HepG2 (cell line): ENCODE data around the gene IMPACT.

Source experiments
- CTCF ChIP-seq: sonication (generic); formaldehyde crosslinking; IDR thresholded peaks from 2 replicates; pipeline ENCODE4 v1.5.0; 2020; ENCODE audit warnings: mild to moderate bottlenecking, missing genetic modification reagents, moderate library complexity
- KAT7 ChIP-seq: IDR thresholded peaks from 2 replicates; pipeline ENCODE4 v1.6.1; 2018; ENCODE audit warnings: borderline replicate concordance, missing compliant biosample characterization
- RAD21 ChIP-seq: fragments of 450-650 bp; formaldehyde crosslinking; IDR thresholded peaks from 2 replicates; pipeline ENCODE4 v1.5.0; 2020; ENCODE audit warnings: mild to moderate bottlenecking
- ZNF605 ChIP-seq: sonication (generic); formaldehyde crosslinking; IDR thresholded peaks from 2 replicates; pipeline ENCODE4 v1.8.0; 2022; ENCODE audit warnings: mild to moderate bottlenecking, missing genetic modification reagents
- TF ChIP-seq, protein P1 (sequence below): sonication (generic); formaldehyde crosslinking; IDR thresholded peaks from 2 replicates; pipeline ENCODE4 v1.4.0; 2020; ENCODE audit warnings: missing genetic modification reagents

DNA sequence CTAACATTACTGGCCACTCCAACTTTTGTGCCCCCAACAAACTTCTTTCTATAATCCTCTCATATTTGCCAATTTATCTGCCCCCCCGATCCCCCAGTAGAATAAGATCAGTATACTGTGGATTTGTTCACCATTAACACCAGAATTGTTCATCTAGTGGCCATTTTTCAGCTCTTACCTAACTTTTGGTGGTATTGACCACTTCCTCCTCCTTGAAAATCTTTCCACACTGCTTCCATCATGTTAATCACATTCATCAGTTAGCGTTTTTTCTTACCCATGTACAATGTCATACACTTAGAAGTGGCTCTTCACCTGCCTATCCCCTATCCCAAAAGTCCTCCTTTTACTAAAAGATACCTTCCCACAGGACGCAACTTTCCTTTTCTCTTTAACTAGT is 6.1 kb downstream of the IMPACT start:
- TF ChIP-seq, protein P1, sequence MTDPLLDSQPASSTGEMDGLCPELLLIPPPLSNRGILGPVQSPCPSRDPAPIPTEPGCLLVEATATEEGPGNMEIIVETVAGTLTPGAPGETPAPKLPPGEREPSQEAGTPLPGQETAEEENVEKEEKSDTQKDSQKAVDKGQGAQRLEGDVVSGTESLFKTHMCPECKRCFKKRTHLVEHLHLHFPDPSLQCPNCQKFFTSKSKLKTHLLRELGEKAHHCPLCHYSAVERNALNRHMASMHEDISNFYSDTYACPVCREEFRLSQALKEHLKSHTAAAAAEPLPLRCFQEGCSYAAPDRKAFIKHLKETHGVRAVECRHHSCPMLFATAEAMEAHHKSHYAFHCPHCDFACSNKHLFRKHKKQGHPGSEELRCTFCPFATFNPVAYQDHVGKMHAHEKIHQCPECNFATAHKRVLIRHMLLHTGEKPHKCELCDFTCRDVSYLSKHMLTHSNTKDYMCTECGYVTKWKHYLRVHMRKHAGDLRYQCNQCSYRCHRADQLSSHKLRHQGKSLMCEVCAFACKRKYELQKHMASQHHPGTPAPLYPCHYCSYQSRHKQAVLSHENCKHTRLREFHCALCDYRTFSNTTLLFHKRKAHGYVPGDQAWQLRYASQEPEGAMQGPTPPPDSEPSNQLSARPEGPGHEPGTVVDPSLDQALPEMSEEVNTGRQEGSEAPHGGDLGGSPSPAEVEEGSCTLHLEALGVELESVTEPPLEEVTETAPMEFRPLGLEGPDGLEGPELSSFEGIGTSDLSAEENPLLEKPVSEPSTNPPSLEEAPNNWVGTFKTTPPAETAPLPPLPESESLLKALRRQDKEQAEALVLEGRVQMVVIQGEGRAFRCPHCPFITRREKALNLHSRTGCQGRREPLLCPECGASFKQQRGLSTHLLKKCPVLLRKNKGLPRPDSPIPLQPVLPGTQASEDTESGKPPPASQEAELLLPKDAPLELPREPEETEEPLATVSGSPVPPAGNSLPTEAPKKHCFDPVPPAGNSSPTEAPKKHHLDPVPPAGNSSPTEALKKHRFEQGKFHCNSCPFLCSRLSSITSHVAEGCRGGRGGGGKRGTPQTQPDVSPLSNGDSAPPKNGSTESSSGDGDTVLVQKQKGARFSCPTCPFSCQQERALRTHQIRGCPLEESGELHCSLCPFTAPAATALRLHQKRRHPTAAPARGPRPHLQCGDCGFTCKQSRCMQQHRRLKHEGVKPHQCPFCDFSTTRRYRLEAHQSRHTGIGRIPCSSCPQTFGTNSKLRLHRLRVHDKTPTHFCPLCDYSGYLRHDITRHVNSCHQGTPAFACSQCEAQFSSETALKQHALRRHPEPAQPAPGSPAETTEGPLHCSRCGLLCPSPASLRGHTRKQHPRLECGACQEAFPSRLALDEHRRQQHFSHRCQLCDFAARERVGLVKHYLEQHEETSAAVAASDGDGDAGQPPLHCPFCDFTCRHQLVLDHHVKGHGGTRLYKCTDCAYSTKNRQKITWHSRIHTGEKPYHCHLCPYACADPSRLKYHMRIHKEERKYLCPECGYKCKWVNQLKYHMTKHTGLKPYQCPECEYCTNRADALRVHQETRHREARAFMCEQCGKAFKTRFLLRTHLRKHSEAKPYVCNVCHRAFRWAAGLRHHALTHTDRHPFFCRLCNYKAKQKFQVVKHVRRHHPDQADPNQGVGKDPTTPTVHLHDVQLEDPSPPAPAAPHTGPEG (CRISPR knock-in tag): no peak
- TF ChIP-seq CTCF (CRISPR knock-in tag) (no peak), RAD21 (CRISPR knock-in tag) (no peak), KAT7 (CRISPR knock-in tag) (no peak), ZNF605 (CRISPR knock-in tag) (no peak)
